Fibroblast of skin of abdomen (primary cell): ENCODE results near the gene SORCS1. TPM values are rescaled to one million over a fixed set of nuclear protein-coding genes. Genes with fewer than 3 reads are reported as not detected.

Experiments
- DNase-seq: peaks from one replicate; pipeline ENCODE4 v3.0.0-alpha.2; 2013
- polyA plus RNA-seq, 2 experiments: library from polyadenylated mRNA; unstranded; fragments of 120-200 nt; gene quantifications; one replicate each; pipeline ENCODE4 v1.2.1, GENCODE V29; 2013; ENCODE audit not compliant: insufficient read length in 2 of 2

Gene SORCS1
- 0.14 TPM for polyA plus RNA-seq (2013, experiment 1 of 2; ENCODE audit: insufficient read length)
- 0.09 TPM for polyA plus RNA-seq (2013, experiment 2 of 2; ENCODE audit: insufficient read length)

- DNase-seq = peak; percentile 4
Measured at GRCh38 chr10:107163881-107164861, at the start of gene SORCS1. SORCS1 (minus strand) TSS chr10:107164706.

- DNase-seq = no peak
Measured at GRCh38 chr10:107214261-107214660, 49.8 kb upstream of the SORCS1 start.

GRCh38 chr10:107213861-107214260 is 49.4 kb upstream of the SORCS1 start:
- DNase-seq = no peak

GRCh38 chr10:107206833-107207232 is 42.3 kb upstream of the SORCS1 start:
- no peak for DNase-seq

GRCh38 chr10:107169516-107169915 is 5.0 kb upstream of the SORCS1 start:
- no peak for DNase-seq

GRCh38 chr10:107168738-107169137 is 4.2 kb upstream of the SORCS1 start:
- DNase-seq = no peak

- DNase-seq = no peak
Measured at GRCh38 chr10:107166403-107166802, 1.9 kb upstream of the SORCS1 start.

- DNase-seq = peak; percentile 1
Measured at GRCh38 chr10:107164992-107165391, 486 bp upstream of the SORCS1 start.

- DNase-seq = no peak
Measured at GRCh38 chr10:107163076-107163855, 1.2 kb downstream of the SORCS1 start.

GRCh38 chr10:107160866-107161265 is 3.6 kb downstream of the SORCS1 start:
- no peak for DNase-seq

- no peak for DNase-seq
Measured at GRCh38 chr10:107159871-107160270, 4.6 kb downstream of the SORCS1 start.

GRCh38 chr10:107157071-107157470 is 7.4 kb downstream of the SORCS1 start:
- DNase-seq = no peak

- DNase-seq = no peak
Measured at GRCh38 chr10:107152087-107152486, 12.4 kb downstream of the SORCS1 start.

GRCh38 chr10:107148906-107149305 is 15.6 kb downstream of the SORCS1 start:
- no peak for DNase-seq

- DNase-seq = no peak
Measured at GRCh38 chr10:107144490-107144889, 20.0 kb downstream of the SORCS1 start.

GRCh38 chr10:107141524-107142061 is 22.9 kb downstream of the SORCS1 start:
- no peak for DNase-seq

- DNase-seq = no peak
Measured at GRCh38 chr10:107139237-107139636, 25.3 kb downstream of the SORCS1 start.

- DNase-seq = no peak
Measured at GRCh38 chr10:107133656-107134055, 30.9 kb downstream of the SORCS1 start.

- DNase-seq = no peak
Measured at GRCh38 chr10:107129000-107129399, 35.5 kb downstream of the SORCS1 start.

- DNase-seq = no peak
Measured at GRCh38 chr10:107126512-107127065, 37.9 kb downstream of the SORCS1 start.

GRCh38 chr10:107122703-107123102 is 41.8 kb downstream of the SORCS1 start:
- no peak for DNase-seq

- no peak for DNase-seq
Measured at GRCh38 chr10:107118866-107119265, 45.6 kb downstream of the SORCS1 start.
